Stimulated activated CD4-positive, alpha-beta T cell treated with anti-CD3 and anti-CD28 coated beads, Interleukin-12 subunit alpha, Interleukin-12 subunit beta, amount 100 ng/mL, for 48 hours (primary cell): ENCODE data around the gene CHRNA7.
"Not testable (repeated sequence)": the region's sequence is repeated elsewhere in the genome, so short reads cannot be mapped to it uniquely, and the experiment has no call there.

Experiments
- DNase-seq, 3 donors: peaks; one replicate each; pipeline ENCODE4 v3.0.0-alpha.2; 2020; ENCODE audit warnings: low read depth in 2 of 3, low spot score in 1 of 3

Gene CHRNA7

DNA sequence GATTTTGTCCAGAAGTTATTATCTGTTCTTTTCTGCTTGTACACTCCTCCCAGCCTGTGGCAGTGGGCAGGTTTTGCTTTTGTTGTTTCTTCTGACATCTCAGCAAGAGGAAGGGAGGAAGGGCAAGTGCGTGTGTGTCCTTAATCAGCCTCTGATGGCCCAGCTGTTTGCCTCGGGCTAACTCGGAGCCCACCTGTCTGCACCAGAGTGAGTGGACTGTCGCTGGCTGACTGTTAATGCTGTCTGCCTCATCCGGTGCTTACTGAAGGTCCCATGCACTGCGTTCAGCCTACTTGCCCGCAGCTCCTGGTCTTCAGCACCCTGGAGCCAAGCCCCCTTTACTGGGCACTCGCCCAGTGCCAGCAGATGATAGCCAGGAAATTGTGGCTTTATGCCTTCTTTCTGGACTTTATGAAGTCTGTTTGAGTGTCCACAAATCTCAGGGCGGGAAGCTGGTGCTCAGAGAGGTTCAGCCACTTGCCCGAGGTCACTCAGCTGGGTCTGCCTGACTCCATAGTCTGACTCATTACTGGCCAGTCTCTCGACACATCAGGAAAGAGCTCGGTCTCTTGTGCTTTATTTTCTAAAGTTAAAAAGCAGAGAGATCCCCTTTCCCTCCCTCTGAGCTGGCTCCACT is 89.5 kb downstream of the CHRNA7 start:
- DNase-seq, result no peak

DNA sequence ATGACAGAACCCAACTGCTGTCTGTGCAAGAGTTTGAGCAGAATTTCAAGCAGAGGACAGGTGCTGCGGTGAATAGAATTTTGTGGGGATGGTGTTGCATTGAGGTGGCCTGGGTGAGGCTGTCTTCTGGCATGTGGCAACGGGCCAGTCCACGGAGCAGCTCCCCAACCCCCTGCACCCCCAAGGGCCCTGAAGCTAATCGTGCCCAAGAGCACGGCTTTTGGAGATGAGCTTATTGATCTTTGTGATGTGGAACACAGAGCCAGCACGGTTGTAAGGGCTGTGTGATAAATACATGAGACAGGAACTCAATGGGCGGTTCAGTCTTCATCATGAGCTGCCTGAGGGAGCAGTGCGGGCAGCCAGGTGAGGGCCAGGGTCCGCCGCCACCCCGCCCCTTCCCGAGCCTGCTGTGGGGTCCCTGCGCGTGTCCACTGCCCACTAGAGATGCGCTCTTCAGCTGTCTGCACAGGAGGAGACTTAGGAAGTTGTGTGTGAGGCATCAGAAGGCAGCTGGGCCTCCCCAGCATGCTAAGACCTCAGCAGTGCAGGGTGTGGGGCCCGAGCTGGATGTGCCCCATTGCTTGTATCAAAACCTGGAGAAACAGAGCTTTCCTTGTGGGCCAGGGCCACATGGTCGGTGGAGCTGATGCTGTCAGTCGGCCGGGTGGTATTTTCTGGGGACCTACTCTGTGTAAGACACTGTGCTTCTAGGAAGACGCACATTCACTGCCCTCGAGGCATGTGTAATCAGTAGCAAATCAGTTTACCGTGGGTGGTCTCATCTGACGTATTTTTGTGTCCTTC is 90.5 kb downstream of the CHRNA7 start:
- DNase-seq, result no peak

GRCh38 chr15:32121384-32121695 is 91.0 kb downstream of the CHRNA7 start:
- no peak for DNase-seq

GRCh38 chr15:32122013-32122412 is 91.7 kb downstream of the CHRNA7 start:
- no peak for DNase-seq

DNA sequence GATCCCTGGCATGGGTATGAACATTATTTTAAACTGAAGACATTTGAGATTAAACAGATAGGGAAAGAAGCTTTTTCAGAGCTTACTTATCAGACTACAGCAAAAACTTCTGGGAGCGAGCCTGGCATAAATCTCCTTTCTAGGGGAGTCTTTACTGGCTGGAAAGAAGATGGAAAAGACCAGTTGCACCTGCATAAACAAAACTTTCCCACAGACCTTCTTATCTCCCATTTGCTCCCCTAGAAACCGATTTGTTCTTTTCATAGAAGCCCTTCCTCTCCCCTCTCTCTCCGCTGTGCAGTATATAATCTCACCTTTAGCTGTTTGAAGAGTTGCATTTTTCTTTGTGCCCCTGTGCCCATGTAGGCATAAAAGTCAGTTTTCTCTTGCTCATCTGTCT is 93.2 kb downstream of the CHRNA7 start:
- DNase-seq, result no peak

GRCh38 chr15:32124726-32125125 is 94.4 kb downstream of the CHRNA7 start:
- no peak for DNase-seq

DNA sequence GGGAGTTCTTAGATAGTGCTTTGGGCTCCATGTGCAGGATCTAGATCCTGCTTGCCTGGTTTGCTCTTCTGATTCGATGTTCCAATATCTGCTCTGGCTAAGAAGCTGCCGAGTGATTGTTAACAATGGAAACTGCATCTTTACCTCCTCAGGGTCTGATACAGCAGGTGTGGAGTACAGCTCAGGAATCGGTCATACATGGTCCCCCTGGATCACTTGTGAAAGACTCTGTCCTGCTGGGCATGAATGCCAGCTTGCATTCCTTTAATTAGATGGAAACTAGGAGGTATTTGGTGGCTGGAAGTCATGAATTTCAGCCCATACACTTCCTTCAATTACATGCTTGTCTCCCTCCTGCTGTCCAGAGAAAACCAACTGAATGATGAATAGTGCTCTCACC is 95.3 kb downstream of the CHRNA7 start:
- no peak for DNase-seq

DNA sequence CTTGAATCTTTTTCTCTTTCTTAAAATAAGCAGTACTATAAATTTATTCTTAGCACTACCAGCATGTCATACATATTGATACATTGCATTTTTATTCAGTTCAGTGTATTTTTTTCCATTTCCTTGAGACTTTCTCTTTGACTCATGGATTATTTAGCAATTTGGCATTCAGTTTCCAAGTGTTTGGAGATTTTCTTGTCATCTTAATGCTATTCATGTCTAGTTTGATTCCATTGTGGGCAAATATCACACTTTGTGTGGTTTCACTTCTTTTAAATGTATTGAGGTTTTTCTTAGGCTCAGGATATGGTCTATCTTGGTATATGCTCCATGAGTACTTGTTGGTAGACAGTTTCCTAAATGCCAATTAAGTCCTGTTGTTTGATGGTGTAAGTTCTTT is 99.5 kb downstream of the CHRNA7 start:
- no peak for DNase-seq

DNA sequence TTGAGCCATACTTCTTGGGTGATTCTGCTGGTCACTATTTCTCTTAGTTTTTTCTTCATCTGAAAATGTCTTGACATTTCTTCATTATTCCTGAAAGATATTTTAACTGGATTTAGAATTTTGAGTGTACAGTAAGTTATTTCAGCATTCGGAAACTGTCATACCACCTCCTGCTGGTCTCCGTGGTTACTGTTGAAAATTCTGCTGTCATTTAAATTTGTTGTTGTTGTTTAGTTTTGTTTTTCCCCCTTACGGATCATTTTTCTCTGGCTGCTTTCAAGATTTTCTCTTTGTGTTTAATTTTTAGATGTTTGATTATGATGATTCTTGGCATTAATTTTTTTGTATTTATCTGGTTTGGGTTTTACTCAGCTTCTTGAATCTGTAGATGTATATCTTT is 100.5 kb downstream of the CHRNA7 start:
- no peak for DNase-seq

GRCh38 chr15:32131803-32132202 is 101.5 kb downstream of the CHRNA7 start:
- no peak for DNase-seq

GRCh38 chr15:32132859-32133258 is 102.5 kb downstream of the CHRNA7 start:
- DNase-seq, result no peak

DNA sequence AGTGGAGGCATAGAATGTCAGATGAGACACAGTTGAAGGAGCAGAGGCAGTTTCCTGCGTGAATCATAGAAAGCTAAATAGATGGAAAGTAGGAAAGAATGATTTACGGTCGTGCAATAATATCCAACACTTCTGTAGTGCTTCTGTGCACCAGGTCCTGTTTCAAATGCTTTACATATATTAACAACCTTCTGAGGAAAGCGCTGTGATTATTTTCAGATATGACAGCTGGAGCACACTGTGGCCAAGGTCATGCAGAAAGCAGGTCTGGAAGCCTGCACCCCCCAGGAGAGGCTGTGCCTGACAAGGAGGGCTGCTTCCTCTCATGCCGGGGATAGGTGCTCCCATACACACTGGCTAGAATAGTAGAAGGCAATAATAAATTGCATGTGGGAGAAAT is 104.5 kb downstream of the CHRNA7 start:
- no peak for DNase-seq

- no peak for DNase-seq
Measured at GRCh38 chr15:32135335-32135734, 105.0 kb downstream of the CHRNA7 start.

- not testable (repeated sequence) for DNase-seq
Measured at GRCh38 chr15:32145512-32145911, 115.2 kb downstream of the CHRNA7 start.

DNA sequence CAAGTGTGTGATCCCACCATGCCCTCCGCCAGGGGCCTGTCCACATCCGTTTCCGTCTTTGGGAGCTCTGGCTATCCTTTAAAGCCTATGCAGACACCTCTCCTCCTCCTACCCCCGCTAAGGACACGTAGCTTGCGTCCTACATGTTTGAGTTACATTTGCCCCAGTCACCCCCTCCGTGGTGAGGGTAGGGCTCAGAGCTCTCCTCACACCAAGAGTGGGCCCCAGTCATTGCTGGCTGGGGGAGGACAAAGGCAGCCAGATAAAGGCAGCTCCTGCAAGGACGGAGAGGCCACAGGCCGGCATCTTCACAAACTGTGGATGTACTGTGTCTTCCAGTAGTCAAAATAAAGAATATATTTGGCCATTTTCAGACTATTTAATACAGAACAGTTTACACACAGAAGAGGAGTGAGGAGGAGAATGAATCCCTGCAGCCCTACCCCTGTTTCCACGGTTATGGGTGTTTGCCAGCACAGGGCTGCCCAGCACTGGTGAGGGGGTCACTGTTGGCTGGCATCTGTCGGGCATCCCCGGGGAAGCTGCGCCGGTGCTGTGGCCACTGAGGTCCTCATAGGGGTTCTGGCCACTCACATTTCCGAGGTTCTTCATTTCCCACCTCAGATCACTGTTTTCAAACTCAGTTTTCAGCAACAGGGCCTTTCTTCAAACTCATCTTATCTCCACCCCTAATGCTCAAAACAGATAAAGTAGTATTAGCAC is 118.7 kb downstream of the CHRNA7 start:
- no peak for DNase-seq

DNA sequence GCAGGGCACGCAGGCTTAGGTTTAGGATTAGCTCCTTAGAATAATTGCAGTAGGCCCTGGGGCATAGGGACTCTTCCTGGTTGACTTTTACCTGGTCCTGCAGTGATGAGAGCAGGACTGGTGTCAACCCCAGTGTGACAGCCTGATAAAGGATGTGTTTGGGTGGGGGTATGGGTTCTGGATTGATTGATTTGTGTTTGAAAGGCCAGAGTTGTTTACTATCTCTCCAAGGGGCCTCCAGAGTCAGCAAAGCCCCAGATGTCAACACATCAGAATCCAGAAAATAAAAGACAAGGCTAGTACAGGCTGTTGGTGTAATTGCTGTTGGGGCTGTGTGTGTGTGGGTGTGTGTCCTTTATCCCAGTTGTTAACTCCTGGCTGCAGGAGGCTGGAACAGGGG is 122.3 kb downstream of the CHRNA7 start:
- DNase-seq, result no peak

DNA sequence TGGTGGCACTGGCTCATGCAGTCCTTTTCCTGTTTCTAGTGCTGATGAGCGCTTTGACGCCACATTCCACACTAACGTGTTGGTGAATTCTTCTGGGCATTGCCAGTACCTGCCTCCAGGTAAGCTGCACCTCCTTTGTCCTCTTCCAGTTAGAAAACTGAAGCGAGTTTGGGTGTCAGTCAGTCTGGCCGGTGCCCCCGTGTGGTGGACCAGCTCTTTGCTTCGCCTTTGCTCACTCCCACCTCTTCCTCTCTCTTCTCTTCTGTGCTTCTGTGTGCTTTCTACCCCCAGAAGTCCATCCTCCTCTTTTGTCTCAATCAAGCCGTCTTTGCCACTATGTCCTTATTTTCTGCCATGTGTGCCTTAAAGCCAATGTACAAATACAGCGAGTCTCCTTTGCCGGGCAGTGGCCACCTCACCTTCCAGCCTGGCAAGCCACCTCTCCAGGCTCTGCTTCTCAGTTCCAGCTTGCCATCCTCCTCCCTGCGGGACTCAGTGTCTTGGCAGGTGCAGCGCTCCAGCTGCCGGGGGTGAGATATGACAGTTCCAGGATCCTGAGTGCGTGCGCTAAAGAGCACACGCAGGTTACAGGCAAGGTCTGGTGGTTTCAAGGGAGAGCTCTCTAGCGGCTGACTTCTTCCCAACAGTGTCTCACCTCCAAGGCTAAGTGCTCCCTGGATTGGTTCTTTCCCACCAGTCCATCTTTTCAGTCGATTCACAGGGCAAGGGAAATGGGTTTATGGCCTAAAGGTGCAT is 123.7 kb downstream of the CHRNA7 start:
- DNase-seq, result not testable (repeated sequence)

GRCh38 chr15:32162143-32162542 is 131.8 kb downstream of the CHRNA7 start:
- DNase-seq, result not testable (repeated sequence)

GRCh38 chr15:32164065-32164464 is 133.8 kb downstream of the CHRNA7 start:
- DNase-seq, result not testable (repeated sequence)

DNA sequence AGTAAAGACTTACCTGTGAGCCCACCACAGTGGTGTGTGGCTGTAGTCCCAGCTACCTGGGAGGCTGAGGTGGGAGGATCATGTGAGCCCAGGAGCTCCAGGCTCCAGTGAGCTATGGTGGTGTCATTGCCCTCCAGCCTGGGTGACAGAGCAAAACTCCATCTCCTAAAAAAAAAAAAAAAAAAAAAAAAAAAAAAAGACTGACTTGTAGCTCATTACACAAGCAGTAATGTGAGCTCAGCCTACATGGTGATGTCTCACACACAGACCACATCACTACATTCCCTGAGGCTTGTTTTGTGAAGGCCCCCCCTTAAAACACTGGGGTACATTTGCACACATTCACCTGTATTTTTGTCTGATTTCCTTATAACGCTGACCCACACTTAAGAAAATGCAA is 134.4 kb downstream of the CHRNA7 start:
- not testable (repeated sequence) for DNase-seq

DNA sequence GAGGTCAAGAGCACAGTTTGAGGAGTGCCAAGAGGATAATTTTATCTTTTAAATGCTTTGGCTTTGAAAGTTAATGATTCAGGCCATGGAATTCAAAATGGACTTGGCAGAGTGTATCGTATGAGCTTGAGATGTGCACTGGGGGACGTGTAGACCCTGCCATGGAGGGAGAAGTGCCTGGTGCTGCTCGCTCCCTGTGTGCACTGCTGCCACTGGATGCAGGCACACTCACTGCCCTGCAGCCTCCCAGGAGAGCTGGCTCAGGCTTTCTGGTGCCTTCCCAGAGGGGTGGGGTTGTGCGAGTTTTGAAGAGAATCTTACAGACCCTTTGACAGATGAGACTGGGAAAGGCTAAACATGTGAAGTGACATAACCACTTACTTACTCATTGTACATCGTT is 135.5 kb downstream of the CHRNA7 start:
- DNase-seq, result not testable (repeated sequence)

DNA sequence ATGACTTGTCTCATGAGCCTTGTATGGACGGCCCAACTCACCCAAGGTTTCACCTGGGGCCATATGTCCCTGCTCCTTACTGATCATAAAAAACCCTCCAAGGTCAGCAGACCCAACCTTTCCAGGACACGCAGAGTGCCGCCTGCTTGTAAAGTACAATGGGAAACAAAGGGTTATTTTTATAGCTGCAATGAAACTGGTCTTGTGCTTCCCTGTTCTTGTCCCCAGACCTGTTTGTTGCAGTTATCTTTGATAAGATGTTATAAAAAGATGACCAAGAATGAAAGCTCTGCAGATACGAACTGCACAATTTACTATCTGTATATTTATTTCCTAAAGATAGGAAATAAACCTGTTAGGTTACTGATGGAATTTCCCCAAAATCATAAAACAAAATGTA is 136.0 kb downstream of the CHRNA7 start:
- not testable (repeated sequence) for DNase-seq
